Measurements from ENCODE around the gene PAPPA2.

DNA sequence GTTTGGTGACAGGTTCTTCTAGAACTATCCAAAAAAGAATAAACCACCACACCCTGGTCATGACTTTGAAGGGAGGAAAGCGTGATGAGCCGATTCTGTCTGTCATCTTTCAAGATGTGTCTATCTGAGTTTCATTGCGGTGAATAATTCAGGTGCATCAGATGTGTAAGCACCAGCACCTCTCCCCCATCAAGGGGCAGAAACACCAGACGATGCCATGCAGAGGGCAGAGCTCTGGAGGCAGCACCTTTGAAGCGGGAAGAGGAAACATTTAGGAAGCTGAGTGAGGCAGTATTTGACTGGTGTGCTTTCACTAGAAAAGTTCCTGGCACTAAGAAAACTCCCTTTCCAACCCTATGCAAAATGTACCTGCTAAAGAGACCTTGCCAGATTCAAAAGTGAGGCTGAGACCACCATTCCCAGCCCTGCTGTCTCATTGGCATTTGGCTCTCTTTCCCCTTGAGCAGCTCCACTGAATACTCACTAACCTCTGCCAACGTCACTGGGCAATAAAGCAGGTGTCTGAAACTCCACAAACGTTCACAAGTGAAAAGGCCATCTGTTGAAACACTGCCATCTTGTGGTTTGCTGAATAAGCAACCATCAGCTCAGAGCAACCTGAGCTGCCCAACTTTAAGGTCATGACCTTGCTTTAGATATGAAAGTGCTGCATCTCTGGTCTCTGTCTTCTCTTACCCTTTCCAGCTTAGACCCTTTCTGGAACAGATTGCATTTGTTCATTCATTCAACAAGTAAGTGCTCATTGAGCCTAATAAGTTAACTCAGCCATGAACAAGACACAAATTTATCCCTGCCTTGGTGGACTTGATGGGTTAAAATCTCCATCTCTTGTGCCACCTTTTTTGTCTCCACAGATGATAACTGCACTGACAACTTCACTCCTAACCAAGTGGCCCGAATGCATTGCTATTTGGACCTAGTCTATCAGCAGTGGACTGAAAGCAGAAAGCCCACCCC, 228.6 kb downstream of the PAPPA2 start:
- TF ChIP-seq, protein P1, sequence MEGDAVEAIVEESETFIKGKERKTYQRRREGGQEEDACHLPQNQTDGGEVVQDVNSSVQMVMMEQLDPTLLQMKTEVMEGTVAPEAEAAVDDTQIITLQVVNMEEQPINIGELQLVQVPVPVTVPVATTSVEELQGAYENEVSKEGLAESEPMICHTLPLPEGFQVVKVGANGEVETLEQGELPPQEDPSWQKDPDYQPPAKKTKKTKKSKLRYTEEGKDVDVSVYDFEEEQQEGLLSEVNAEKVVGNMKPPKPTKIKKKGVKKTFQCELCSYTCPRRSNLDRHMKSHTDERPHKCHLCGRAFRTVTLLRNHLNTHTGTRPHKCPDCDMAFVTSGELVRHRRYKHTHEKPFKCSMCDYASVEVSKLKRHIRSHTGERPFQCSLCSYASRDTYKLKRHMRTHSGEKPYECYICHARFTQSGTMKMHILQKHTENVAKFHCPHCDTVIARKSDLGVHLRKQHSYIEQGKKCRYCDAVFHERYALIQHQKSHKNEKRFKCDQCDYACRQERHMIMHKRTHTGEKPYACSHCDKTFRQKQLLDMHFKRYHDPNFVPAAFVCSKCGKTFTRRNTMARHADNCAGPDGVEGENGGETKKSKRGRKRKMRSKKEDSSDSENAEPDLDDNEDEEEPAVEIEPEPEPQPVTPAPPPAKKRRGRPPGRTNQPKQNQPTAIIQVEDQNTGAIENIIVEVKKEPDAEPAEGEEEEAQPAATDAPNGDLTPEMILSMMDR (IDR thresholded peaks at IDR 0.05; ENCODE audit: low read depth, low read length), result peak; percentile 91
- no peak for TF ChIP-seq EZH2phosphoT487 (IDR thresholded peaks at IDR 0.05; ENCODE audit: low read depth)

Measured in OCI-LY3 (cell line).